GM18511 (cell line): ENCODE data around the gene TSNAXIP1.
"Not testable (repeated sequence)": the region's sequence is repeated elsewhere in the genome, so short reads cannot be mapped to it uniquely, and the experiment has no call there.

Source experiments
- ATAC-seq: cut with Tn5 transposase; IDR thresholded peaks from one replicate; pipeline ENCODE4 v1.9.1; 2021; ENCODE audit warnings: mild to moderate bottlenecking, moderate library complexity; ENCODE audit not compliant: unreplicated experiment

TSNAXIP1 gene

DNA sequence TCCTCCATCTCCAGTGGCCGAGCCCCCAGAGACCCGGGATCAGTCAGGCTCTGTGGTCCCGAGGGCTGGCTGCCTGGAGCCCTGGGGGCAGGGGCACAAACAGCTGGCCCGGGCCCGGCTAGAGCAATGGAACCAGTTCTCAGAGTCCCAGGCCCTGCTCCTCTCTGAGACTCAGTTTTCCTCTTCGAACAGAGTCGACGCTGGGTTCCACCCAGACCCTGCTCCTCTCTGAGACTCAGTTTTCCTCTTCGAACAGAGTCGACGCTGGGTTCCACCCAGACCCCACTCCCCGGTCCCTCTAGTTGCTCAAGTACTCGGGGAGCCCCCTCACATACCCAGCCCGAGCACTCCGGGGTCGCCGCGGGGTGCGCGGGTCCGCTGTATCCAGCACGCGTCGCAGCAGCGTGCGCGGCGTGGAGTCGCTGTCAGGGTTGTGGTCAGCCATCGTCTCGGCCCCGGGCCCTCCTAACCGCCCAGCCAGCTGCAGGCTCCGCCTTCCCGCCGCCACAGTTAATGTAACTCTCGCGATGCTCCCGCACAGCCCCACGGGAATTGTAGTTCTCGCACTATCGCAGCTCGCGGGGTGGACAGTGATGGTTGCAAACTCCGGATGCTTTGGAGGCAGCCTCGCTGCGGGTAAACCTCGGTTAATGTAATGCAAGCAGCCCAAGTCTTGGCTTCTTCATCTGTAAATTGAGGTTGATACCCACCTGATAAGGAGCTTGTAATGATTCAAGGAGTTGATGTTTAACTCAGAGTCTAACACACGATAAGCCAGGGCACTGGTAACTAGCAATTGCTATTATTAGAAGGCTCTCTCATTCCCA is 26.9 kb downstream of the TSNAXIP1 start:
- ATAC-seq = peak; percentile 98

DNA sequence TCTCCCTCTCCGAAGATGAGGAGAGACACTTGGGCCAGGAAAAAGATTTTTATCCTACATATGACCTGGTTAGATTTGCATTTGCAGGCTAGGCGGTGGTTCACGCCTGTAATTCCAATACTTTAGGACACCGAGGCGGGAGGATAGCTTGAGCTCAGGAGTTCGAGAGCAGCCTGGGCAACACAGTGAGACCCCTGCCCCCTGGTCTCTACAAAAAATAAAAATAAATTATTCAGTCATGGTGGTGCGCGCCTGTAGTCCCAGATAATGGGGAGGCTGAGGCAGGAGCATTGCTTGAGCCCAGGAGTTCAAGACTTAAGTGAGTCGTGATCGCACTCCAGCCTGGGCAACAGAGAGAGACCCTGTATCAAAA is 27.5 kb downstream of the TSNAXIP1 start:
- ATAC-seq = no peak

DNA sequence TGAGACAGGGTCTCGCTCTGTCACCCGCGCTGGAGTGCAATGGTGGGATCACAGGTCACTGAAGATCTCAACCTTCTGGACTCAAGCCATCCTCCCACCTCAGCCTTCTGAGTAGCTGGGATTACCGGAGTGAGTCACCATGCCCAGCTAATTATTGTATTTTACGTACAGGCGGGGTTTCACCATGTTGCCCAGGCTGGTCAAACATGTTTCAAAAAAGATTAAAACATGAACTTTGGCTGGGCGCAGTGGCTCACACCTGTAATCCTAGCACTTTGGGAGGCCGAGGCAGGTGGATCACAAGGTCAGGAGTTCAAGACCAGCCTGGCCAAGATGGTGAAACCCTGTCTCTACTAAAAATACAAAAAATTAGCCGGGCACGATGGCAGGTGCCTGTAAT is 30.5 kb downstream of the TSNAXIP1 start:
- ATAC-seq = not testable (repeated sequence)

DNA sequence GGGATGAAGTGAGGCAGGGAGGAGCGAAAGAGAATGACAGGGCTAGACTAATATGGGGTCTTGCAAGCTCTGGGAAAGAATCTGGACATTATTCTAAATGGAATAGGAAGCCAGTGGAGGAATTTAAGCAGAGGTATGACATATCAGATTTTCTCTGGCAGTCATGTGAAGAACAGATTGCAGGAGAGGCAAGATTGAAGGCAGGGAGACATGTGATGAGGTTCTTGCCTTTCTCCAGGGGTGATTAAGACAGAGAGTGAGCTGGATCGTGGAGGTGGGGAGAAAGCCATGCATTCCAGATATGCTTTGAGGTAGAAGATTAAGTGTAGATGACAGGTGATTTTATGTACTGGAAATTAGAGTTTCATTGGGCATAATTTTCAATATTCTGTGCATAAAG is 31.1 kb downstream of the TSNAXIP1 start:
- no peak for ATAC-seq

DNA sequence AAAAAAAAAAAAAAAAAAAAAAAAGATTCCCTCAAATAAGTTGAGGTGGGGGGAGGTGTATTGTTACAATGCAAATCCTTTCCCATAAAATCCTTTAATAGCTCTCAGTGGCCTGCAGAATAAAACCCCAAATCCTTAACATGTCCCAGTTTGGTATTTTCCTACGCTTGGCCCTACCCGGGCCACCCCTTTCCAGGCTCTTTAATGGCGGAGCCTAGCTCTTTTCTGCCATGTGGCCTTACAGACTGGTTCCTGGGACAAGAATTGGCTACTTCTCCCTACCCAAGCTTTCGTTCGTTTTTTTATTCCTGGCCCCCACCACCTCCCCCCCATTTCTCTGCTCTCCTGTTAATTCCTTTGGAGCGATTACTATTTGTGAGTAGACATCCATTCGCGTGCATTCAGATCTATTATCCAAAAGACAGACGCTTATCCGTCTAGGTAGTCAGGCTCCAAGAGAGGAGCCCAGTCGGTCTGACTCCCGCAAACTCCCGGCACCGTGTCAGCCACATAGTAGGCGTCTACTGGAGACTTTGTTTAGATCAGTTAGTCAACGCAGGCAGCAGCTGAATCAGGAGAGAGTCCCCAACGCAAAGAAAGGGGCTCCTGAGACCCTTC is 34.6 kb downstream of the TSNAXIP1 start:
- no peak for ATAC-seq

GRCh38 chr16:67841816-67842508 is 35.3 kb downstream of the TSNAXIP1 start, which contains the start of gene THAP11:
Gene THAP11 (plus strand): TSS chr16:67842320. CDS start chr16:67842555, 235 bp downstream.
- ATAC-seq = peak; percentile 49

GRCh38 chr16:67842509-67843342 is 36.0 kb downstream of the TSNAXIP1 start:
- ATAC-seq = peak; percentile 14

DNA sequence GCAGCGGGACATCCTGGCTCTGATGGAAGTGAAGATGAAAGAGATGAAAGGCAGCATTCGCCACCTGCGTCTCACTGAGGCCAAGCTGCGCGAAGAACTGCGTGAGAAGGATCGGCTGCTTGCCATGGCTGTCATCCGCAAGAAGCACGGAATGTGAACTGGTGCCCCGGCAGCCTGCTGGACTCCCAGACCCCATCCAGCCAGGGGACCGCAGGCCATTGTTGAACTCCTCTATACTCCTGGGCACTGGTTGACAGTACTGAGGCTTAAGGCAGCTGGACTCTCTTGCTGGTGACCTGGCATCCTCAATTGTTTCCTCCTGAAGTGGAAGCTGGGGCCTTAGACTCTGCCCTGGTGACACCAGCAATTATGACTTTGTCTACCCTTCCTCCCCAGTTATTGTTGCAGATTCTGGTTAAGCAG is 36.7 kb downstream of the TSNAXIP1 start:
- no peak for ATAC-seq

- ATAC-seq = no peak
Observed at GRCh38 chr16:67844497-67844896, 37.8 kb downstream of the TSNAXIP1 start.

DNA sequence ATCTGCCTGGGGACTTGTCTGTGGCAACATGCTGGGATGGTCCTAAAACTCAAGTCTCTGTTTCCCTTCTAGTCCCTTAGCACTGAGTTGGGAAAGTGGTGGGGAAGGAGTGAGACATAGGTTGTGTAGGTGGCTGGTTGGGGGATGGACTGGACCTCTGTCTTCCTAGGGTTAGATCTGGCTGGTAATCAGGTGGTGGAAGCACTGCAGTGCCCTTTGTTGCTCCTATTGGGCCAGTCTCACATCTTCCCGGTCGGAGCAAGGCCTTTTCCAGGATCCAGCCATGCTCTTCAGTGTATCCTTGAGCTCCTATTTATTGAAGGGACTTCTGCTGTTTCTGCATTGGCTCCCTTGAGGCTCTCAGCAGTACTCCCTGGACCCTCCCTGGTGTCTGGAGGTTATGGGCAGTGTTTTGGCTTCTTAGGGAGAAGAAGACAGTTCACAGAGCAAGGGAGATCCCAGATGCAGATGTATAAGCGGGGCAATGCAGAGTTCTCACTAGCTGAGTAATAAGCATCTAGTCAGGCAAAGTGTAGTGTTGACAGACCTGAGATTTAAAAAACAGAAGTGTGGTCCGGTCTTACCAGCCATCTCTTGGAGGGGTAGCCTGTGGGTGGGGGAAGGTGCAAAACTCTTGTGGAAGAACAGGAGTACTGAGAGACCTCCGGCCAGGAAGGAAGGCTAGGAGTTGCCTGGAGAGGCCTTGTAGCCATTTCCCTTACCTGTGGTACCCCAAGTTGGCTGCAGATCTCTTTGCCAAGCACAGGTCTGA is 38.8 kb downstream of the TSNAXIP1 start:
- no peak for ATAC-seq

DNA sequence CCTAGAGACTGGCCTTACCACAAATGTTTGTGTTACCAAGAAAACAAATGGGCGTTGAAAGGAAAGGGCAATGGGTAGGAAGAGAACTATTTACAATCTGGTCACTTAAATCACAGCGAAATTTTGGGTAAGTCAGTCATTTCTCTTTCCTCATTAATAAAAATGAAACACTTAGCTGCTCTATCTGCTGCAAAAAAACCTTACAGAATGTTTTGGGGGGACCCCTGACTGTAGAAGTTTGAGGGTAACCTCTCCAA is 39.3 kb downstream of the TSNAXIP1 start:
- no peak for ATAC-seq

DNA sequence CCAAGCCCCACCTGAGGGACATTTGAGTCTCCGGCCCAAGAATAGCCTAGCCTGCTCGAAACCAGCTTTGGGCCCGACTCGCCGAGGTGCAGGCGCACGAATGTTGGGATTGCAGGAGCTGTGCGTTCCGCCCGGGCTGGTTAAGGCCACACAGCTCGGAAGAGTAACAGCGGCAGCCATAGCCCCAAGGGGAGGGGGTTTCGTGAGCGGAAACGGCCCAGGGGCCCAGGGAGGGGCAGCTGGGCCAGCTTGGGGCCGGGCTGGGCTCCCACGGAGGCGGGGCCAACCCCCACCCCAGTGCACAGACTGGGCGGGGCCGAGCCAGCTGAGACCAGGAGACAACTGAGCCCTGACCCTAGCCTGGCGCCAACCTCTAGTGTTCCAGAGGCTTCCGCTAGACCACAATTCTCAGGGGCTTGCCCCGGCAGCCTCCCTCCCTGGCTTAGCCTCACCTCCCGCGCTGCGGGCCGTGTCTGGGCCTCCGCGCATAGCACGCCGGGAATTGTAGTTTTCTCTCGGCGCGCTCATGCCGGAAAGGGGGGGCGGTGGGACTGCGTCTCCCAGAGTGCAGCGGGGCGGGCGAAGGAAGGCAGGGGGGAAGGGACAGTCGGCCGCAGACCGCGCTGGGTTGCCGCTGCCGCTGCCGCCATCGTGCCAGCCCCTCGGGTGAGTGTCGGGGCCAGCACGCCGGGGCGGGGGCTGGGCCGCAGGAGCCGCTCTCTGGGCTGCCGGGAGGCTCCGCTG is 39.8 kb downstream of the TSNAXIP1 start, which contains the start of gene NUTF2:
TSS of gene NUTF2 (plus strand) at position 614 of the 744 bp plus-strand sequence. CDS start 18,198 bp downstream, outside the sequence.
- ATAC-seq = peak; percentile 62

- peak; percentile 51 for ATAC-seq
Observed at GRCh38 chr16:67847064-67847861, 40.6 kb downstream of the TSNAXIP1 start, which contains the start of gene CENPT. Gene CENPT (minus strand): TSS chr16:67847693. CDS start chr16:67833859, 13,834 bp downstream.

- no peak for ATAC-seq
Observed at GRCh38 chr16:67848118-67848517, 41.4 kb downstream of the TSNAXIP1 start.

- no peak for ATAC-seq
Observed at GRCh38 chr16:67853670-67854069, 47.0 kb downstream of the TSNAXIP1 start.

DNA sequence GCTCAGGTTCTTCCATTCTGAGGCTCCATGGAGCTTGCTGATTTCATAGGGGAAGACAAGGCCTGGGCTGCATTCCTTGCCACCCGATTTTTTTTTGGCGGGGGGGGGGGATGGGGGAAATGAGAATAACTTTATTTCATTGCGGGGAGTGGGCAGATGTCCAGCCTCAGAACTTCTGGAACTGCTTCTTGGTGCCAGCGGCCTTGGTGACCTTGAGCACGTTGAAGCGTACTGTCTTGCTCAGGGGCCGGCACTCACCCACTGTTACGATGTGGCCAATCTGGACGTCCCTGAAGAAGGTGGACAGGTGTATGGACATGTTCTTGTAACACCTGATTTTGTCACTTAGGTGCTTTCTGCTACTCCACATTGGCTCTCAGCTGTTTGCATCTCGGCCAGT is 49.1 kb downstream of the TSNAXIP1 start:
- ATAC-seq = no peak

GRCh38 chr16:67856927-67857546 is 50.3 kb downstream of the TSNAXIP1 start:
- ATAC-seq = no peak
